H1 (cell line): ENCODE data around the gene SLC19A1. TPM values are rescaled to one million over a fixed set of nuclear protein-coding genes. Genes with fewer than 3 reads are reported as not detected.

Experiments
- CTCF ChIA-PET: fragments of 300-600 bp; sonication (Branson Sonifier 250); formaldehyde crosslinking; loops from one replicate; lab custom pipeline; 2021; ENCODE audit not compliant: partially characterized antibody; lab: Charles Lee
- POLR2A ChIA-PET: fragments of 300-600 bp; sonication (Branson Sonifier 250); formaldehyde crosslinking; loops from one replicate; lab custom pipeline; 2021; ENCODE audit warnings: inconsistent platforms; ENCODE audit not compliant: partially characterized antibody; lab: Charles Lee
- DNase-seq, 2 experiments: peaks; one replicate each; pipeline versions ENCODE4 v3.0.0 to v3.0.0-alpha.2; 2010 to 2022; ENCODE audit warnings: low spot score in 2 of 2, low read depth in 1 of 2, mixed read lengths in 1 of 2
- FAIRE-seq: peaks from 2 replicates; lab custom pipeline; 2011; peaks lifted over from hg19 to GRCh38; lab: Jason Lieb, UNC
- H2AFZ ChIP-seq: 2 replicates; pipeline ENCODE4 v1.8.1; 2012; ENCODE audit warnings: low read length, inconsistent platforms
- H2AK5ac ChIP-seq: 2 replicates; pipeline ENCODE4 v1.6.1; 2013; ENCODE audit warnings: low read depth, low read length
- H2BK120ac ChIP-seq: replicated peaks from 2 replicates; pipeline ENCODE3; 2013; ENCODE audit warnings: low read depth, low read length, inconsistent platforms
- H2BK12ac ChIP-seq: 2 replicates; pipeline ENCODE4 v1.6.1; 2013; ENCODE audit warnings: low read depth, low read length
- H2BK15ac ChIP-seq: 2 replicates; pipeline ENCODE4 v1.6.1; 2013; ENCODE audit warnings: low read length
- H2BK20ac ChIP-seq: 2 replicates; pipeline ENCODE4 v1.6.1; 2013; ENCODE audit warnings: low read length
- H2BK5ac ChIP-seq: 2 replicates; pipeline ENCODE4 v1.6.1; 2013; ENCODE audit warnings: low read depth, low read length
- H3K14ac ChIP-seq: 2 replicates; pipeline ENCODE4 v1.6.1; 2013; ENCODE audit warnings: inconsistent platforms; ENCODE audit not compliant: insufficient read length
- H3K18ac ChIP-seq: 2 replicates; pipeline ENCODE4 v1.6.1; 2013; ENCODE audit warnings: low read length; ENCODE audit errors: extremely low read depth
- H3K23ac ChIP-seq: 2 replicates; pipeline ENCODE4 v1.6.1; 2013; ENCODE audit warnings: inconsistent platforms; ENCODE audit not compliant: insufficient read length
- H3K23me2 ChIP-seq: 2 replicates; pipeline ENCODE4 v1.6.1; 2013; ENCODE audit warnings: low read depth, low read length
- H3K27ac ChIP-seq: 2 replicates; pipeline ENCODE4 v1.6.1; 2011; ENCODE audit warnings: low read depth, low read length, inconsistent platforms
- H3K27me3 ChIP-seq, 4 experiments: replicated peaks in 1 of 4; 1 replicate in 1 of 4; 2 replicates in 3 of 4; pipeline versions ENCODE4 v1.6.1 to v1.8.1; 2011 to 2013; ENCODE audit warnings: low read length in 3 of 4, mild to moderate bottlenecking in 3 of 4, inconsistent platforms in 2 of 4, mixed read lengths in 2 of 4, moderate library complexity in 1 of 4; ENCODE audit not compliant: control insufficient read depth in 3 of 4, insufficient read depth in 3 of 4; ENCODE audit errors: extremely low read depth in 1 of 4
- H3K36me3 ChIP-seq, 4 experiments: 2 replicates each; pipeline versions ENCODE4 v1.6.1 to v1.8.1; 2011 to 2013; ENCODE audit warnings: mild to moderate bottlenecking in 4 of 4, low read length in 3 of 4, moderate library complexity in 2 of 4, control low read depth in 1 of 4, inconsistent platforms in 1 of 4; ENCODE audit not compliant: insufficient read depth in 4 of 4, control insufficient read depth in 2 of 4
- H3K4ac ChIP-seq: replicated peaks from 2 replicates; pipeline ENCODE3; 2013; ENCODE audit warnings: low read length, low read depth, mixed read lengths, inconsistent platforms; ENCODE audit not compliant: insufficient read length
- H3K4me1 ChIP-seq, 4 experiments: replicated peaks in 1 of 4; 1 replicate in 1 of 4; 2 replicates in 3 of 4; pipeline versions ENCODE4 v1.6.1 to v1.8.1; 2011 to 2013; ENCODE audit warnings: low read length in 3 of 4, inconsistent platforms in 2 of 4, mixed read lengths in 1 of 4; ENCODE audit not compliant: insufficient read depth in 4 of 4, control insufficient read depth in 3 of 4
- H3K4me2 ChIP-seq, 2 experiments: 2 replicates each; pipeline versions ENCODE4 v1.6.1 to v1.8.1; 2011 to 2013; ENCODE audit warnings: low read depth in 2 of 2, low read length in 2 of 2, control low read depth in 1 of 2, inconsistent platforms in 1 of 2, mild to moderate bottlenecking in 1 of 2; ENCODE audit not compliant: insufficient read depth in 1 of 2
- H3K4me3 ChIP-seq, 4 experiments: fragments of 200-600, 300-600 bp in 1 of 4; sonication (generic), shearing (Covaris generic), sonication (Bioruptor Twin) in 1 of 4; 2 replicates each; pipeline versions ENCODE4 v1.5.1 to v1.8.1; 2011 to 2016; ENCODE audit warnings: low read length in 4 of 4, low read depth in 3 of 4, control low read depth in 2 of 4, inconsistent platforms in 2 of 4, mild to moderate bottlenecking in 2 of 4, mixed read lengths in 1 of 4, moderate library complexity in 1 of 4; ENCODE audit not compliant: insufficient read depth in 2 of 4; ENCODE audit errors: extremely low read depth in 1 of 4
- H3K56ac ChIP-seq: replicated peaks from 2 replicates; pipeline ENCODE3; 2013; ENCODE audit warnings: low read depth, mild to moderate bottlenecking, mixed read lengths, low read length, inconsistent platforms; ENCODE audit not compliant: insufficient read length
- H3K79me1 ChIP-seq: 2 replicates; pipeline ENCODE4 v1.6.1; 2013; ENCODE audit warnings: low read depth, low read length, control low read depth
- H3K79me2 ChIP-seq, 2 experiments: 2 replicates each; pipeline versions ENCODE4 v1.6.1 to v1.8.1; 2012 to 2013; ENCODE audit warnings: low read length in 2 of 2, mild to moderate bottlenecking in 2 of 2, inconsistent platforms in 1 of 2; ENCODE audit not compliant: insufficient read depth in 2 of 2, control insufficient read depth in 1 of 2
- H3K9ac ChIP-seq, 4 experiments: replicated peaks in 1 of 4; 1 replicate in 1 of 4; 2 replicates in 3 of 4; pipeline versions ENCODE4 v1.6.1 to v1.8.1; 2011 to 2013; ENCODE audit warnings: low read depth in 3 of 4, low read length in 3 of 4, control low read depth in 2 of 4, mild to moderate bottlenecking in 2 of 4, moderate library complexity in 2 of 4, inconsistent platforms in 1 of 4; ENCODE audit errors: extremely low read depth in 1 of 4
- H3K9me3 ChIP-seq, 2 experiments: 2 replicates each; pipeline versions ENCODE4 v1.6.1 to v1.8.1; 2012 to 2013; ENCODE audit warnings: mild to moderate bottlenecking in 2 of 2, moderate library complexity in 2 of 2, control low read depth in 1 of 2, inconsistent platforms in 1 of 2, low read depth in 1 of 2, low read length in 1 of 2, mixed read lengths in 1 of 2; ENCODE audit not compliant: insufficient read depth in 2 of 2
- H4K20me1 ChIP-seq, 2 experiments: replicated peaks in 1 of 2; 2 replicates each; pipeline versions ENCODE3 to v1.8.1; 2011 to 2013; ENCODE audit warnings: inconsistent platforms in 2 of 2, low read length in 2 of 2, mild to moderate bottlenecking in 1 of 2; ENCODE audit not compliant: insufficient read depth in 2 of 2, control insufficient read depth in 1 of 2
- H4K5ac ChIP-seq: 2 replicates; pipeline ENCODE4 v1.6.1; 2013; ENCODE audit warnings: low read length, low read depth, mixed read lengths, inconsistent platforms; ENCODE audit not compliant: insufficient read length
- H4K8ac ChIP-seq: 2 replicates; pipeline ENCODE4 v1.8.0; 2013; ENCODE audit warnings: mild to moderate bottlenecking, moderate library complexity, low read length, inconsistent platforms; ENCODE audit not compliant: insufficient read depth; ENCODE audit errors: extremely low read depth
- H4K91ac ChIP-seq: replicated peaks from 2 replicates; pipeline ENCODE3; 2013; ENCODE audit warnings: low read length, mixed read lengths, inconsistent platforms; ENCODE audit not compliant: insufficient read length
- CHD2 ChIP-seq: IDR thresholded peaks from 2 replicates; pipeline ENCODE4 v1.6.1; 2012; ENCODE audit warnings: low read length, improper control_type of control experiment
- JUND ChIP-seq: IDR thresholded peaks from 2 replicates; pipeline ENCODE4 v1.6.1; 2011; ENCODE audit warnings: mild to moderate bottlenecking, improper control_type of control experiment, low read length
- KDM5A ChIP-seq: fragments of 200-600 bp; IDR thresholded peaks from 2 replicates; pipeline ENCODE4 v1.7.1; 2012; ENCODE audit warnings: mild to moderate bottlenecking, low read length, inconsistent platforms, mixed read lengths
- NANOG ChIP-seq: IDR thresholded peaks from 2 replicates; pipeline ENCODE4 v1.6.1; 2011; ENCODE audit warnings: low read length, low read depth, mild to moderate bottlenecking, inconsistent platforms; ENCODE audit not compliant: insufficient read depth, poor library complexity, severe bottlenecking
- RAD21 ChIP-seq, 2 experiments: IDR thresholded peaks in 1 of 2; conservative IDR thresholded peaks in 1 of 2; 2 replicates each; pipeline ENCODE4 v1.6.1; 2011; ENCODE audit warnings: low read depth in 2 of 2, low read length in 2 of 2, improper control_type of control experiment in 1 of 2, inconsistent platforms in 1 of 2, mild to moderate bottlenecking in 1 of 2, moderate library complexity in 1 of 2
- SAP30 ChIP-seq: fragments of 300-600 bp; sonication (generic); IDR thresholded peaks from 2 replicates; pipeline ENCODE4 v1.7.1; 2012; ENCODE audit warnings: low read length, moderate library complexity, mild to moderate bottlenecking, inconsistent platforms; ENCODE audit not compliant: insufficient read depth, insufficient replicate concordance
- SP1 ChIP-seq: IDR thresholded peaks from 2 replicates; pipeline ENCODE4 v1.6.1; 2011; ENCODE audit warnings: low read depth, low read length
- SRF ChIP-seq: IDR thresholded peaks from 2 replicates; pipeline ENCODE4 v1.6.1; 2011; ENCODE audit warnings: mild to moderate bottlenecking, low read depth, low read length, moderate library complexity
- TAF7 ChIP-seq: optimal IDR thresholded peaks from 2 replicates; pipeline ENCODE3; 2011; ENCODE audit warnings: low read depth, mild to moderate bottlenecking, inconsistent platforms, low read length, moderate library complexity, borderline replicate concordance
- USF2 ChIP-seq: IDR thresholded peaks from 2 replicates; pipeline ENCODE4 v1.6.1; 2011; ENCODE audit warnings: low read length, improper control_type of control experiment
- WGBS, 2 experiments: shearing (Covaris generic) in 1 of 2; methylation state at CpG; one replicate each; pipeline versions ENCODE4 v1.1.6 to v1.1.7; 2013 to 2015; ENCODE audit warnings: low lambda C conversion rate in 2 of 2, mixed read lengths in 2 of 2, inconsistent platforms in 1 of 2, low coverage in 1 of 2, missing lambda C conversion rate in 1 of 2; ENCODE audit not compliant: insufficient replicate concordance in 2 of 2, insufficient coverage in 1 of 2, insufficient read length in 1 of 2; ENCODE audit errors: extremely low coverage in 1 of 2, missing lambda C conversion rate in 1 of 2; 5-methylcytosine and 5-hydroxymethylcytosine counted together
- polyA plus RNA-seq, 7 experiments: library from polyadenylated mRNA; depleted of rRNA in 3 of 7; stranded (reverse) in 5 of 7; unstranded in 2 of 7; fragments of >200 nt in 5 of 7; fragments of 200-250 nt in 2 of 7; gene quantifications; 1 replicate in 5 of 7; 2 replicates in 1 of 7; 4 replicates in 1 of 7; pipeline versions ENCODE4 v1.2.1 to v1.2.3, GENCODE V29; 2011 to 2013; ENCODE audit warnings: missing spikeins in 2 of 7, mixed read lengths in 2 of 7
- total RNA-seq: library from RNA; stranded (reverse); fragmentation: NEBNext Ultra II Directional; extraction: Animal tissue kit (Norgen Biotek cat#: 25700); gene quantifications from 2 replicates; pipeline ENCODE4 v1.2.1, GENCODE V29; 2021

The SLC19A1 gene
- total and polyA plus RNA-seq, 2 of the 8 experiments (the other 6 are each of a cell fraction or from before 2014, with no cell fraction given) = 31.6 to 43.8 TPM

- H2BK12ac ChIP-seq = peak overlapping the region; percentile 46; the same call in 1 of the 2 replicates
- H3K23me2 ChIP-seq = peaks cover 4% of the 10 kb centered on the region; the same call in 1 of the 2 replicates
- no peak overlapping the region for H4K5ac ChIP-seq
- H2BK5ac ChIP-seq = peak overlapping the region; percentile 45; the same call in 1 of the 2 replicates
- H3K18ac ChIP-seq = no peak overlapping the region
- no peaks in the 10 kb centered on the region for H3K79me2 ChIP-seq
- no peak overlapping the region for H3K27ac ChIP-seq
- no peaks in the 10 kb centered on the region for H3K9me3 ChIP-seq
- no peaks in the 10 kb centered on the region; a peak in 1 of 7 replicates for H3K27me3 ChIP-seq
- no peak overlapping the region; the same call in 1 of the 2 replicates for H2BK20ac ChIP-seq
- ChIA-PET POLR2A (interaction anchor here (0.9 kb wide), 1 partner anchor 277 kb away, joined by 3 read pairs; no protein-coding TSS in a partner anchor), CTCF (interaction anchor here (0.8 to 1.6 kb wide), 4 partner anchors 24 to 46 kb away, joined by 3 to 7 read pairs (median 4); no protein-coding TSS in a partner anchor)
- H4K20me1 ChIP-seq = no peaks in the 10 kb centered on the region
- peak overlapping the region; percentile 17 for H4K91ac ChIP-seq
- H2BK120ac ChIP-seq = no peak overlapping the region
- H2AFZ ChIP-seq = no peak overlapping the region
- DNase-seq = no peak
- H3K14ac ChIP-seq = no peak overlapping the region
- H3K36me3 ChIP-seq = no peaks in the 10 kb centered on the region
- peaks cover 0 to 9% (median 1%) of the 10 kb centered on the region in 4 experiments; a peak in 4 of 7 replicates for H3K4me1 ChIP-seq
- 92% methylated on average over 32 of the region's 35 CpGs; no CpG with 5 or more reads in 1 of the 2 experiments for WGBS, 2 experiments
- H3K56ac ChIP-seq = no peak overlapping the region
- no peak overlapping the region for H2AK5ac ChIP-seq
- no peaks in the 10 kb centered on the region for H3K79me1 ChIP-seq
- H3K23ac ChIP-seq = no peak overlapping the region
- H4K8ac ChIP-seq = peak overlapping the region; percentile 35
- no peak overlapping the region for H3K9ac ChIP-seq
- no peak overlapping the region for H3K4me2 ChIP-seq
- FAIRE-seq = no peak
- no peak overlapping the region for H3K4ac ChIP-seq
- no peak overlapping the region for H3K4me3 ChIP-seq
- H2BK15ac ChIP-seq = no peak overlapping the region
- TF ChIP-seq RAD21 (IDR thresholded peaks at IDR 0.05 in 1 of 2, conservative IDR thresholded peaks at IDR 0.05 in 1 of 2; ENCODE audit: low read depth in 2 of 2, low read length in 2 of 2) (no peak), USF2 (no peak), KDM5A (no peak), CHD2 (no peak), SRF (no peak), JUND (no peak), NANOG (no peak), SAP30 (no peak), SP1 (no peak), TAF7 (no peak)
These were observed 9.8 kb upstream of the SLC19A1 start for GRCh38 chr21:45551783-45552695.
